Epidermal melanocyte (primary cell): ENCODE measurements around the gene WNT5A.
A peak's percentile ranks its signal among the peaks of the same experiment; 100 is the strongest.

Source experiments
- DNase-seq: peaks from one replicate; pipeline ENCODE4 v3.0.0; 2011; ENCODE audit warnings: low spot score; ENCODE audit not compliant: insufficient read length

The WNT5A gene

DNA sequence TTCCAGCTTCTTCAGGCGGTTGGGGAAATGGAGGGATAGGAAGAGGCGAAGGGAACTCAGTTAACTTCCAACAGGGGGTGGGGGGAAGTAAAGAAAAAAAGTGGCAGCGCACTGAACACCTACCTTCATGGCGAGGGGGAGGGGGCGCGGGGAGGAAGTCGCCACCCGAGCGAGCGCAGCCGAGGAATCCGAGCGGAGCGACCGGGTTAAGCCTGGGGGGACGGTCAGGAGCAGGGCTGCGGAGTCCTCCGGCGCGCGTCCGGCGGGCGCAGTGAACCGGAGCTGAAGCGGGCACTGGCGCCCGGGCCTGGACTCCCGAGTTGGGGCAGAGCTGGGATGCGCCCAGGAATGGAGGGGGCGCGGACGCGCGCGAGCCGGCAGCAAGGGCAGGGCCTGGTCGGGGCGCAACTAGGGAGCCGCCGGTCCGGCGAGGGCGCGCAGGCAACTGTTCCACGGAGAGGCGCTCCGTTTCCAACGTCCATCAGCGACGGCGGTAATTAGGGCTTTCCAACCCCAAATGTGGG is at the start of gene WNT5A:
WNT5A (minus strand) TSS at position 450 of the 524 bp plus-strand sequence; CDS start at position 129, 321 bp downstream.
- DNase-seq, result no peak

DNA sequence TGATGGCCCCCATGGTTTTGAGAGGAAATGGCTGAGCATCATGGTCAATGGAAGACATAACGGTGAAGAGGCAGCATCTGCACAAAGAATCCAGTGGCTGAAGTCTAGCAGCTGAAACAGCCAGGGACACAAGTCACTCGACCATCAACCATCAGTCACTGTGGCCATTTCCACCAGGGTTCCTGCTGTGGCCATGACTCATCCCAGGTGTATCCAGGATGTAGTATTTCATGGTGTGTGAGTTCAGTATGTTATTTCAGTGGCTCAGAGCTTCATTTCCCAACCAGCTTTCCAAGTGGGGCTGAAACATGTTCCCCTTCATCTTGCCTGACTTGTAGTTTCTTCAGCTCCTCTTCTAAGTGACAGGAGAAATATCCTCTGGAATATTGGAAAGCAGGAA is 47.8 kb upstream of the WNT5A start:
- no peak for DNase-seq

DNA sequence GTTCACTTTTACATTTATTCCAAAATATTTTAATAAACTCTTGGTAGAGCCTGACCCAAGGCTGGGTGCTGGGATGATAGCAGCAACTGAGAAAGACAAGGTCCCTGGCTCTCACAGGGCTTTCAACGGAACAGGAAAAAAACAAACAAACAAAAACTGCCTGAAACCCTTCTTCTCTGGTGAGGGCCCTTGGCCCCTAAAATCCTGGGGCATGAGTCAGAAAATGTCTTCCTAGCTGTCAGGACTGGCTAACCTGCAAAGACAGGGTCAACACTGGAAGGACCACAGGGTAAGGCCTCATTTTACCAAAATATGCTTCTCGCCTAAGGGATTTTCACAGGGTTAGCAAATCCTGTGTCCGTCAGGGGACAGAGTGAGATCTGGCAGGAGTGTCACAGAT is 45.7 kb upstream of the WNT5A start:
- no peak for DNase-seq

GRCh38 chr3:55531321-55531720 is 44.2 kb upstream of the WNT5A start:
- no peak for DNase-seq

DNA sequence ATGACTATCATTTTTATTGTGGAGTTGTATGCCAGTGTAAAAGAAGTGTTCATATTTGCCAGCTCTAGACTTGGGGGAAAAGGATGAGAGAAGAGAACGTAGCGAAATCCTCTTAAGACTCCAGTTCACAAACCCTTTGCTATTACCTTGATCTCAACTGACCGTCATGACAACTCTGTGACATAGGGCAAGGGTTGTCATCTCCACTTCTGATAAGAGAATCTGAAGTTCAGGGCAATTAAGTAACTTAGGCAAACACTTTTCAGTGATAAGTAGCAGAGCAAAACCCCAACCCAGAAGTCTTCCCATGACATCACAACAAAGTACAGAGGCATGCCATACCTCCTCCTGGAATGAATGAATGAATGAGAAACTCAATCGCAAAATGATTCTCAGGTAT is 40.3 kb upstream of the WNT5A start:
- DNase-seq, result no peak

DNA sequence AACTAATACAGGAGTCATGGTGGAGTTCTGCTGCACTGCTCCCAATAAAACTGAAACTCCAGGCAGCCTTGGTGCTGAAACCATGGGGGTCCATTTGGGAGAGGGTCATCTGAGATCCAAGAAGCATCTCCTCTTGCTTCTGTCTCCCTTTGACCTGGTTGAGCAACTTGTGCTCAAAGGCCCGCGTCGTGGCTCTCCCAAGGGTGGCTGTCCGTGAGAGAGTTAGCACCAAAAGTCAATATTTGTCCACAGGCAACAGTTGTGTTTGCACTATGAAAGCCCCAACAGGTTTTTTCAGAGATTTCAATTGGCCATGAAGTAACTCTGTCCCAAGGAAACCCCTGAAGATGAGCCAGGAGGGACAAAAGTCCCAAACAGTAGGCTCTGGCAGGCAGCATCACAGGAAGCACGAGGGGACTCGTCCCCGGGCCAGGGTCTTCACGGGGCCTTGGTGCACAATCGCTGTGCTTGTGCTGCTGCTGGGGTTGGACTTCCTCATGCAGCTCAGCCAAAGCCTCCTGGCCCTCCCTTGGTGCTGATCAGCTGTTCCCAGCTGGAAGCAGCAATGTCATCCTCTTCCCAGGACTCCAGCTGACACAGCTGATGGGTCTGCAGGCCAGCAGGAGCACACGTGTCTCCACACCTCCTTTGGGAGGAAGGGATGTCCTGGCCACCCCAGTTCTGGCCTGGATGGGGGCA is 39.4 kb upstream of the WNT5A start:
- no peak for DNase-seq

DNA sequence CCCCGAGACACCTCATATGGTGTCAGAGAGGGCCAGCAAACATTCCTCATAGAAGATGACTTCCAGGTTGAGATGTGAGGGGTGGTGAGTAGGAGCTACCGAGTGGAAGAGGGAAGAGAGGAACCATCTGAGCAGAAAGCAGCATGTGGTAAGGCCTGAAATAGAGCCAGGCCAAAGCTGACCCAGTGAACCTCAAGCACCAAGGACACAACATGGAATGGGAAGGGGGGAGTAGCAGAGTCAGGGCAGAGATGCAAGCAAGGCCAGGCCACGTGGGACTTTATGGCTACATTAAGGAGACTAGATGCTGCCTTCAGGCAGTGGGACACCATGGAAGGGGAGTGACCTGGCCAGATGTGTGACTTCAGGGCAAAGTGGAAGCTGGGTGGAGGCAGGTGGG is 38.3 kb upstream of the WNT5A start:
- no peak for DNase-seq

DNA sequence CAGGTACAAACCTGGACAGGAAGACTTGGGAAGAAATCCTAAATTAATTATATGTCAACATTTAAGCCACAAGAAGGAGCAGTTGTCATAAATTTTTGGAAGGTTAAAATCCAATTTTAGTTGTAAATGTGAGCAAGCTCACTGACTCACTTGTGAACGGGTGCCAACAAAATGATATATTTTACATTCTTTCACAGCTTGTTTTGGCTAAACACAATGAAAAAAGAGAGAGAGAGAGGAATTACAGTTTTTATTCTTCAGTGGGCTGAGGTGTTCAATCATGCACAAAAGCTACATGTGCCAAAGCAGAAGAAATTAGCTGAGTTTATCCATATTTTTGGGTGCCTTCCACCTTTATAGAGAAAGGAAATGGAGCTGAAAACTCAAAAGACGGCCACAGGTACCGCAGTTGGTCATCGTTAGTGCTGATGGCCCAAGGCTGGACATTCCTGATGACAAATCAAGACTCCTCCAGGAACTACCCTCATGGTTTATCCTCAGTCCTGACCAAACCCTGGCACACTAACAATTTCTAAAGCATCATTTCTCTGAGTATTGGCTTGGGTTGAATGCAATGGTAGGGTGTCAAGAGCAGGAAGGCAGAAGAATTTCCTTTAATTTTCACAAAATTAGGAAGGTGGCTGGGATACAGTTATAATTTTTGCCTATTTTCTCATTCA is 37.6 kb upstream of the WNT5A start:
- no peak for DNase-seq

DNA sequence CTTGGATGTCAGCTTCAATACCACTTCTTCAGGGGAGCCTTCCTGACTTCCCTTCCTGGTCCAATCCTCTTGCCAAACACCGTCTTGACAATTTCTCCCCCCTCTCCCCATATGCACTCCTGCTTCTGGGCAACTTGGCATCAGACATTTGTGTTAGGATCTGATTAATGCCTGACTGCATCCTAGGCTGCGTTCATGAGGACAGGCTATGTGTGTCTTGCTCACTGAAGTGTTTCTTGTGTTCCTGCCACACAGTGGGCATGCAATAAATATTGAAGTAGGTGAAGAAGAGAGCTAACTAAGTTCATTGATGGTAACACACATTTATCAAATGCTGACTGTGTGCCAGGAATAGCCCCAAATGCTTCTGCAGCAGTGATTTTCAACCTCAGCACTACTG is 36.4 kb upstream of the WNT5A start:
- no peak for DNase-seq

DNA sequence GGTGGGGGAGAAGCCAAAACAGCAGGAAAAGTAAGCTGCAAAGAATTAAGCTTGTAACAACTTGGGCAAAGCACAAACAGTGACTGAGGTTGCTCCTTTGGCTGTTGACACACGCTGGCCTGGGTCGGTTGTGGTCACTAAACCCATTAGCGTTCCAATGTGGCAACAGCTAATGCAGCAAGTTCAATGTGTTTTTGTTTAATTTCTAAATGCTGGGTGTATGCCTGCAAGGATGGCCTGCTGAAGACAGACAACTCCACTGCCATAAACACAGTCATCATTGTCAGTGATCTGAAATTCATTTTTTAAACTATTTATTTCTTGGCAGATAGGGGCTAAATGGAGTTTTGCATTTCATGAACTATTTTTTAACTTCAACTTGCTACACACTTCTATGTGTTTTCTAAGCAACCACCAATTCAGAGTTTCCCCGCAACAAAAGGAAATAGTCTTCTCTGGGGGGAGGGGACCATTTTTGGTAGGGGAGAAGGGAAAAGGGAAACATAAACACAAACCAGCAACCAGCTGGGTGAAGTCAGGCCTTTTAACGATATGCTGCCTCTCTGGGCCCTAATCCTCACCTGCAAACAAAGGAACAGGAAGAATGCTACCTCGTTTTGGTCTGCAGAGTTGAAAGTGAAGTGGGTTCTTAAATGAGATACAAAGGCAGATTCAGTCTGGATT is 34.8 kb upstream of the WNT5A start:
- peak; percentile 67 for DNase-seq

GRCh38 chr3:55521064-55521737 is 34.1 kb upstream of the WNT5A start:
- no peak for DNase-seq

DNA sequence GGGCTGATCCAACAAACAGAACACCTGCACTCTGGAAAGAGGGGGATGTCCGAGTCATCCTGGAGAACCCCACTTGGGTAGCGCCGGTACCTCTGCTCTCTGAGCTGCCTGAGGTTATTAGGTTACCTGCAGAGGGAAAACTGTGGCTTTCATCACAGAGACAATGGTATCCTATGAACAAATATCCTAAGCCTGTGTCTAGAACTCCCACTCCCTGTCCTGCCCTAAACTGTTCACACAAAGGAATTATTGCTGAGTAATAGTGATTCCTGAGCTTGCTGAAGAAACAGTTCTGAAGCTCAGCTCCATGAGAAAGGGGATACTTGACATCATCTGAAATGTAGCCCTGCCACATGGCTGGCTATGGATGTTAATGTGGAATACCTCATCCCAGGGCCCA is 31.9 kb upstream of the WNT5A start:
- no peak for DNase-seq

DNA sequence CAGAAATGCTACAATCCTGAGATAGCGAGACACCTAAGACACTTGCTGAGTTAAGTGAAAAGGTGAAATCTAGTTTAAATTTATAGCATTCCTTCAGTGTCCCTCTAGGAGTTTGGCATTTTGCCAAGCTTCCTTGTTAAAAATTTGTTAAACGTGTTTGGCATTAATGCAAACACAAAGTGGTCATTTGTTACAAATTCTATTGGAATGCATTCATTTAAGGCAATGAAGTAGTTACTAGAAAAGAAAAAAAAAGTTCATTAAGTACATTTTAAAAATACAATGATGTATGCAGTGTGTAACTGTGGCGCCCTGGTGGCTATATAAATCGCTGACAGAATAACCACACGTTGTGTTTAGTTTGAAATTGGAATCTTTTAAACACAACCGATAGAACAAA is 31.3 kb upstream of the WNT5A start:
- no peak for DNase-seq

- no peak for DNase-seq
These were observed 29.4 kb upstream of the WNT5A start for GRCh38 chr3:55516392-55517030.

DNA sequence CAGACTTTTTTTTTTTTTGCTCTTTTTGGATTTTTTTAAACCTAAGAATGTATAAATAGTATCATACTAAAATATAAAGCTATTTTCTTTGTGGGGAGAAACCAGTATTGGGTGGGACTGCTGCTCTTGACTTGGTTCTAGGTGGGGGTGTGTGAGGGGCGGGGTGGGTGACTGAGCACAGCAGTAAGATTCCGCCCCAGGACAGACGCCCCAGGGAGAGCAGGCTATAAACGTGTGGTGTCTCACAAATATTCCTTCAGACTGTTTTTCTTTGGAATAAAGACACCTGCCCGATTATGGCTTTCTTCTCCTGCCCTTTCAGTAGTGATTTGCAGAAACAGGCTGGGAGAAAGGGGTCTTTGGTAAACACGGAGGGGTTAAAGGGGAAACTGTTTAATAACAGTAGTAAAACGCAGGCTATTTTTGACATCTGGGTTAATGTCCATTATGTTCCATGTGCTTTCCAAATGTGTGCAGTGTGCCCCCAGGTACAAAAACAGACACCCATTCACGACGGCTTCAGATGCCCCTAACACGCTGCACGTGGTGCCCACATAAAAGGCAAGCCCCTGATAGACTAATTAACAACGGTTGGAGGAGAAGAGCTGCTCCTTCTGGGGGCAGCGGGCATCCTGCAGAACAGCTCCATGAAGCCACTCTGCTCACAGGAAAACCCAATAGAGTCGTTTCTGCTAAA is 28.6 kb upstream of the WNT5A start:
- no peak for DNase-seq

DNA sequence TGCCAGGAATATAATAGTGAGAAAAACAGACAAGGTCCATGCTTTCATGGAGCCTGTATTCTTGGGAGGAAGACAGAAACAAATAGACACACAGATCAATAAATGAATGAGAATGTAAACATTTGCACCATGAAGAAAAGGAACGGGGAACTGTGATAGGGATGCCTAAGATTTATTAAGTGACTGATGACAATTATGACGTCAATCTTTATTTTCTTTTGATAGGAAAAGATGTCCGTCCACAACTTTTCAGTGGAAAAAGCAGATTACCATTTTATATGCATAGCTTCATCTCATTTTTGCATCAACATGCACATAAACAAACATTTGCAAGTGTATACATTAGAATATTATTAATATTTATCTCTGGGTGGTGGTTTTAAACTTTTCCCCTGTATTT is 27.9 kb upstream of the WNT5A start:
- DNase-seq, result no peak

DNA sequence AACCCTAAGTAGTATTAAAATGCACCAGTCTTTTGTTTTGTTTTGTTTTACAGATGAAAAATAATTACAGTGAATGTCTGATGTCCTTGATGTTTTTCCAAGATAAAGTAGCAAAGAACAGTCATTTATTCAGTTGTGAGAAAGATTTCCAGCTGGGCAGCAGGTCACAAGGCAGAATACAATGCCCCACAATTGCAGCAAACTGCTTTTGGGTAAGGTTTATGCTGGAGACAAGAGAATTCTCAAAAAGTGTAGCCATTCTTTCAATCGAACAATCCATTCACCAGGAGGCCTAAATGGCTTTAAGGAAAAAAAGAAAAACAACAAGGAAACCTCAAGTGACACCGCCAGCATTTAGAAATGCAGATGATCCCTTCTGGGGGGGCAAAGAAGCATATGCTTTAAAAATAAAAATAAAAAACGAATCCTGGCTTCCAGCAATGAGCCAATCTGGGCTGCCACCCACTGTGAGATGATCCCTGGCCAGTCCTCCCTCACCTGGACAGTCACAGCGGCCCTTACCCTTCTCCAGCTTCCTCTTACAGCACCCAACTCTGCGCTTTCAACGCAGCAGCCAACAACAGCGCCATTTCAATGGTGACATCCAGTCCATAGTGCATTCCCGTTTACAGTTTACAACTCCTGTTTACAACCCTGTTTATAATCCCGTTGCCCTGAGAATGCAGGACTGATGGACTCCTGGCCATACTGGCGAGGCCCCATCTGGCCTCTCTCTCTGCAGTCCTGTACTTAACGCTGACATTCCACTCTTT is 25.7 kb upstream of the WNT5A start:
- no peak for DNase-seq

DNA sequence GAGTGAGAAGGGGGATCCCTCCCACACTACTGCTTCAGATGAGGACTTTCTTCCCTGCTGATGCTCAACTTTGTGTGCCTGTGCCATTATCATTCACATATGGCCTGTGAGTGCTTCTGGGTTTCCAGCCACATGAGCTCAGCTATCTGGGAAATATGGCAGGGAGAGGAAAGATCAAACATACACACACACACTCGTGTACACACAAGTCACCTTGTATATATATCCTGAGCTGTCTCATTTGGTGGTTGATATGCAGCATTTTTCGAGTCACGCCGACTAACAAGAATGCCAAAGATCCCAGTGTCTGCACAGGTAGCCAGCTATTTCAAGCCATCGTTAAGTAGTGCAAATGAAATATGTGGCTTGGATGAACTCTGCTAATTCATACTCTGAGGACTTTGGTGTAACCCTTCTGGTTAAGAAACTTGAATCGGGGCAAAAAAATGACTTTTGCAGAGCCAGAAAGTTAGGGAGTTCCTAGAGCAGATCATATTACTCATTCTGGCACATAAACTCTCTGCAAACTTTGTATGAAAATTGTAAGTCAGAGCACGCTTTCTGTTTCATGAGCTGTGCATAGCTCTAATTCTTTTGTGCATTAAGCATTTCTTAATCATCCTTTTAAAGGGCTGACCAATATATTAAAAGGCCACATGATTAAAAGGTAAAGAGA is 24.9 kb upstream of the WNT5A start:
- no peak for DNase-seq

DNA sequence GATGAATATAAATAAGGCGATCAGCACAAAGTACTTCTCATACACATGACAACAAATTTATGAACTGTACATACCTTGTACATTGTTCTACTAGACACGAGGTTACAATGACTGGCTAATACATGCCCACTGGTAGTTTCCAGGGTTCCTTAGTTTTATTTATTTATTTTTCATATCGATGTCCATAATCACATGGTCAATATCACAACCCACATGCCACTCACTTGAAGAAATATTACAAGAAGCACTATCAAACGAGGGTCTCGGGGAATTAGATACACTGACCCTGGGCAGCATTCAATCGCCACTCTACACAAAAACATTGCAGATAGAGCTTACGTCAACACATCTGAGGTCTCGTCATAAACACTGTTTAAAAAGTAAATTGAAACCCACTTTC is 21.2 kb upstream of the WNT5A start:
- DNase-seq, result no peak
